ENCODE results near the gene CACNA1C. TPM values are rescaled to one million over a fixed set of nuclear protein-coding genes. Genes with fewer than 3 reads are reported as not detected.

The CACNA1C gene
- total RNA-seq, 1 experiment from 2014 or later: 1.1 TPM

DNA sequence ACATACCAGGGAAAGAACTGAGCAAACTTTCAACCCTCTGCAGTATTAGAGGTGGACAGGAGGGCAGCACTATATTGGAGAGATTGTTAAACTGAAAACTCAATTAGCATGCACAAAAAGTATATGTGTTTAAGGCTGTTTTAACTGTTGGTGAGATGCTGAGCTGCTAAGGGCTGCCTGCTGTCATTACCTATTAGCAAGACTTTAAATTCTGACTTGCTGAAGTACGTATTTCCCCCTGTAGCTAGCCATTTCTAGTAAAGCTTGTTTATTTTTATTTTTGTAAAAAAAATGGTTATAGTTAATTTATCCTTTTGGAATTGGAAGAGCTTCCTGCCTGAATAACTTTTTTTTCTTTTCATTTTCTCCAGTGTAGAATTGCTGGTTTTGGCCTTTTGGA, 92.2 kb downstream of the CACNA1C start:
- WGBS (ENCODE audit: extremely low coverage, insufficient read length, low lambda C conversion rate): no CpG with 5 or more reads among the region's 1 CpG
- H3K23me2 ChIP-seq (ENCODE audit: insufficient read length, low read depth, low read length, poor library complexity, severe bottlenecking): no peaks in the 10 kb centered on the region
- H3K27me3 ChIP-seq (ENCODE audit: insufficient read depth, low read length): no peaks in the 10 kb centered on the region

More for the DNA sequence above, 92.2 kb downstream of the CACNA1C start:
- no peak overlapping the region for H2BK5ac ChIP-seq (ENCODE audit: insufficient read length, low read length)
- no peak overlapping the region for H3K14ac ChIP-seq (ENCODE audit: insufficient read depth, low read length)
- H3K9me3 ChIP-seq (ENCODE audit: control insufficient read depth, low read depth, low read length): no peaks in the 10 kb centered on the region
- H2BK12ac ChIP-seq (ENCODE audit: insufficient read length, low read depth, low read length): no peak overlapping the region
- H4K5ac ChIP-seq (ENCODE audit: insufficient read length, low read depth, low read length): no peak overlapping the region
- no peak overlapping the region for H3K4me2 ChIP-seq (ENCODE audit: insufficient read depth, insufficient read length, low read length)
- H3K9ac ChIP-seq (ENCODE audit: extremely low read depth, insufficient read length, low read length): no peak overlapping the region
- H3K23ac ChIP-seq (ENCODE audit: insufficient read length, low read depth, low read length): no peak overlapping the region
- H2AK5ac ChIP-seq (ENCODE audit: insufficient read length, low read length): no peak overlapping the region
- H3K79me1 ChIP-seq (ENCODE audit: insufficient read depth, low read depth, low read length, poor library complexity, severe bottlenecking): no peaks in the 10 kb centered on the region
- no peak overlapping the region for H3K4ac ChIP-seq (ENCODE audit: low read depth, low read length)
- TF ChIP-seq CTCF (conservative IDR thresholded peaks at IDR 0.05): no peak
- H3K79me2 ChIP-seq (ENCODE audit: insufficient read depth, low read length): no peaks in the 10 kb centered on the region
- no peak overlapping the region for H3K27ac ChIP-seq (ENCODE audit: insufficient read length, low read depth, low read length)
- Mint-ChIP-seq H3K4me3 (no peak overlapping the region), H3K9me3 (no peaks in the 10 kb centered on the region), H3K36me3 (ENCODE audit: insufficient read depth in 1 of 3, low read depth in 3 of 3) (no peaks in the 10 kb centered on the region), H3K4me1 (peaks cover 11 to 13% of the 10 kb centered on the region in 2 experiments), H3K27me3 (ENCODE audit: low read depth) (peaks cover 5% of the 10 kb centered on the region), H3K27ac (no peak overlapping the region)
- no peaks in the 10 kb centered on the region for H4K20me1 ChIP-seq (ENCODE audit: control insufficient read depth, insufficient read depth, insufficient read length)
- no peaks in the 10 kb centered on the region for H3K4me1 ChIP-seq (ENCODE audit: insufficient read depth, low read length)
- no peak overlapping the region for H2BK120ac ChIP-seq (ENCODE audit: low read depth, low read length, poor library complexity, severe bottlenecking)
- H3T11ph ChIP-seq (ENCODE audit: low read length): no peak overlapping the region
- no peak overlapping the region for H4K91ac ChIP-seq (ENCODE audit: insufficient read length, low read depth, low read length)
- no peak overlapping the region for H3K56ac ChIP-seq (ENCODE audit: insufficient read length, low read depth, low read length)
- no peak overlapping the region for H3K18ac ChIP-seq (ENCODE audit: insufficient read length, low read depth, low read length)
- no peak overlapping the region for H2BK20ac ChIP-seq (ENCODE audit: low read depth, low read length, poor library complexity, severe bottlenecking)
- no peak overlapping the region for H2BK15ac ChIP-seq (ENCODE audit: low read depth, low read length)
- H4K8ac ChIP-seq (replicated peaks; ENCODE audit: insufficient read length, low read depth, low read length): no peak overlapping the region
- no peak for DNase-seq
- no peak overlapping the region for H2AFZ ChIP-seq (ENCODE audit: low read length)

Data from H9 (cell line).